Measurements from ENCODE around the gene ARPC3. TPM values are rescaled to one million over a fixed set of nuclear protein-coding genes. Genes with fewer than 3 reads are reported as not detected.
A peak's percentile ranks its signal among the peaks of the same experiment; 100 is the strongest.

ARPC3 gene
- polyA plus RNA-seq, 3 donors from 2014 or later = 882 to 1,121 (median 1,023) TPM

- H3K4me3 Mint-ChIP-seq = peak within 1 kb of the TSS in 4 of 5 donors; percentile 96 to 100 (median 100)
- H3K27me3 Mint-ChIP-seq (ENCODE audit: low read depth in 3 of 3) = peaks cover 5 to 9% (median 8%) of the 10 kb centered on the region in 3 donors
- peaks cover 25 to 35% of the 10 kb centered on the region in 2 donors for H3K4me1 Mint-ChIP-seq
- peak; percentile 87 to 88 (median 87) for DNase-seq
- peak within 1 kb of the TSS; percentile 98 to 99 (median 98) for H3K27ac Mint-ChIP-seq
- no peaks in the 10 kb centered on the region for H3K36me3 Mint-ChIP-seq
- no peaks in the 10 kb centered on the region for H3K9me3 Mint-ChIP-seq
These were observed 46.8 kb downstream of the ARPC3 start, which contains the start of gene ANAPC7 for GRCh38 chr12:110403146-110403975. ANAPC7 (minus strand) TSS chr12:110403708; CDS start chr12:110403627, 81 bp downstream.

Other genes with a start within 250 kb of the ARPC3 start
- 1 to 10 TPM; 2.0 to 8.0 (median 2.5) TPM for gene ATP2A2, start 169.1 kb downstream of the ARPC3 start, polyA plus RNA-seq
- gene ANAPC7, start 46.6 kb downstream of the ARPC3 start, polyA plus RNA-seq = 10 to 100 TPM; 11.0 to 26.4 (median 24.8) TPM
- gene GPN3, start 17.9 kb upstream of the ARPC3 start, polyA plus RNA-seq = 10 to 100 TPM; 23.6 to 43.5 (median 29.9) TPM
- gene FAM216A, start 18.5 kb upstream of the ARPC3 start, polyA plus RNA-seq = 1 to 10 TPM; 4.2 to 5.6 (median 4.4) TPM
- gene VPS29, start 51.8 kb upstream of the ARPC3 start, polyA plus RNA-seq = 100 to 1,000 TPM; 153 to 230 (median 206) TPM
- 1 to 10 TPM in 1 of 3 donors, under 1 TPM in 1, not detected in 1; 0.93 to 1.0 TPM for gene RAD9B, start 52.0 kb upstream of the ARPC3 start, polyA plus RNA-seq
- gene PPTC7, start 133.0 kb upstream of the ARPC3 start, polyA plus RNA-seq = 10 to 100 TPM in 1 of 3 donors, 1 to 10 TPM in 2; 7.8 to 11.5 (median 9.3) TPM
- gene TCTN1, start 163.8 kb upstream of the ARPC3 start, polyA plus RNA-seq = 10 to 100 TPM in 2 of 3 donors, 1 to 10 TPM in 1; 5.2 to 11.1 (median 10.0) TPM
- gene HVCN1, start 238.8 kb upstream of the ARPC3 start, polyA plus RNA-seq = 10 to 100 TPM; 28.8 to 54.0 (median 33.3) TPM

Data from immature natural killer cell (primary cell).